GM12878 (cell line): Measurements from ENCODE around the gene FAM120AOS. TPM values are rescaled to one million over a fixed set of nuclear protein-coding genes. Genes with fewer than 3 reads are reported as not detected.
A peak's percentile ranks its signal among the peaks of the same experiment; 100 is the strongest.

Experiments used
- ATAC-seq: fragments of 200-7000 bp; cut with Tn5 transposase; 3 replicates; pipeline ENCODE4 v1.9.1; 2020; ENCODE audit warnings: mild to moderate bottlenecking, moderate library complexity
- BruUV-seq: library from RNA; stranded (reverse); fragments of 400-500 nt; replicated peaks from 2 replicates; lab custom pipeline; 2021; lab: Mats Ljungman, UMichigan
- CTCF ChIA-PET: fragments of 300-600 bp; sonication (Branson Sonifier 250); formaldehyde crosslinking; extraction: SDS; loops from one replicate; lab custom pipeline; 2021; ENCODE audit warnings: inconsistent platforms; lab: Yijun Ruan, JAX
- POLR2A ChIA-PET: fragments of 350-600 bp; formaldehyde crosslinking; extraction: SDS; loops from one replicate; lab custom pipeline; 2021; ENCODE audit warnings: inconsistent platforms; lab: Charles Lee
- RAD21 ChIA-PET: fragments of 300-600 bp; sonication (Branson Sonifier 250); formaldehyde crosslinking; loops from one replicate; lab custom pipeline; 2023; ENCODE audit warnings: antibody characterized with exemption; ENCODE audit not compliant: unreplicated experiment; lab: Charles Lee
- SMC1A ChIA-PET: fragments of 300-600 bp; sonication (Branson Sonifier 250); formaldehyde crosslinking; loops from one replicate; lab custom pipeline; 2023; ENCODE audit not compliant: unreplicated experiment, uncharacterized antibody; lab: Charles Lee
- DNase-seq: peaks from one replicate; pipeline ENCODE4 v3.0.0-alpha.2; 2011; ENCODE audit warnings: low read depth, low spot score
- FAIRE-seq: peaks from 3 replicates; lab custom pipeline; 2011; peaks lifted over from hg19 to GRCh38; lab: Jason Lieb, UNC
- H2AFZ ChIP-seq: 2 replicates; pipeline ENCODE4 v1.6.0; 2011; ENCODE audit warnings: low read depth, low read length, control low read depth; ENCODE audit not compliant: control insufficient read depth
- H3K27ac ChIP-seq: 2 replicates; pipeline ENCODE4 v1.5.1; 2011; ENCODE audit warnings: control low read depth; ENCODE audit not compliant: control insufficient read depth, insufficient read depth
- H3K27me3 ChIP-seq, 2 experiments: replicated peaks in 1 of 2; 2 replicates each; pipeline versions ENCODE4 v1.6.0 to v1.6.1; 2011; ENCODE audit warnings: low read length in 1 of 2; ENCODE audit not compliant: control insufficient read depth in 2 of 2, insufficient read depth in 2 of 2
- H3K36me3 ChIP-seq, 2 experiments: 2 replicates each; pipeline ENCODE4 v1.5.1; 2011; ENCODE audit warnings: low read length in 1 of 2; ENCODE audit not compliant: control insufficient read depth in 2 of 2, insufficient read depth in 2 of 2
- H3K4me1 ChIP-seq: 2 replicates; pipeline ENCODE4 v1.6.1; 2011; ENCODE audit warnings: mild to moderate bottlenecking, low read length, moderate library complexity, mixed read lengths; ENCODE audit not compliant: control insufficient read depth, insufficient read depth
- H3K4me2 ChIP-seq: 2 replicates; pipeline ENCODE4 v1.6.0; 2011; ENCODE audit warnings: control low read depth; ENCODE audit not compliant: control insufficient read depth, insufficient read depth
- H3K4me3 ChIP-seq: fragments of 200-600 bp; sonication (generic); 2 replicates; pipeline ENCODE4 v1.5.1; 2016
- H3K79me2 ChIP-seq: 2 replicates; pipeline ENCODE4 v1.6.0; 2011; ENCODE audit warnings: low read length; ENCODE audit not compliant: control insufficient read depth, insufficient read depth
- H3K9ac ChIP-seq: 2 replicates; pipeline ENCODE4 v1.8.0; 2011; ENCODE audit warnings: low read length, control low read depth, mixed read lengths; ENCODE audit not compliant: control insufficient read depth, insufficient read depth
- H3K9me3 ChIP-seq: replicated peaks from 3 replicates; pipeline ENCODE4 v1.5.1; 2011; ENCODE audit warnings: mild to moderate bottlenecking, low read length; ENCODE audit not compliant: control insufficient read depth, insufficient read depth
- H4K20me1 ChIP-seq: 2 replicates; pipeline ENCODE4 v1.6.0; 2011; ENCODE audit not compliant: control insufficient read depth, insufficient read depth
- CHD1 ChIP-seq: IDR thresholded peaks from 2 replicates; pipeline ENCODE4 v1.6.1; 2012; ENCODE audit warnings: low read depth, low read length, improper control_type of control experiment
- FOS ChIP-seq: IDR thresholded peaks from 3 replicates; pipeline ENCODE4 v1.6.1; 2011; ENCODE audit warnings: borderline replicate concordance; ENCODE audit not compliant: insufficient read length; ENCODE audit errors: extremely low read depth
- MLLT1 ChIP-seq: fragments of 450-650 bp; IDR thresholded peaks from 2 replicates; pipeline ENCODE4 v1.6.1; 2016; ENCODE audit warnings: mild to moderate bottlenecking
- MYB ChIP-seq: fragments of 150-350 bp; IDR thresholded peaks from 2 replicates; pipeline ENCODE4 v1.6.1; 2014; ENCODE audit warnings: mild to moderate bottlenecking, low read depth, low read length, borderline replicate concordance
- NFYB ChIP-seq: IDR thresholded peaks from 2 replicates; pipeline ENCODE4 v1.6.1; 2011; ENCODE audit warnings: low read depth, mild to moderate bottlenecking, low read length, improper control_type of control experiment, moderate library complexity; ENCODE audit not compliant: insufficient read depth
- NRF1 ChIP-seq: conservative IDR thresholded peaks from 2 replicates; pipeline ENCODE4 v1.6.1; 2011; ENCODE audit warnings: mild to moderate bottlenecking, low read depth, low read length, improper control_type of control experiment
- REST ChIP-seq: IDR thresholded peaks from 2 replicates; pipeline ENCODE4 v1.6.1; 2012; ENCODE audit warnings: mild to moderate bottlenecking, low read depth, low read length
- SMAD1 ChIP-seq: fragments of 450-650 bp; IDR thresholded peaks from 2 replicates; pipeline ENCODE4 v1.6.1; 2018; ENCODE audit warnings: mild to moderate bottlenecking, low read depth; ENCODE audit not compliant: partially characterized antibody
- SP1 ChIP-seq: IDR thresholded peaks from one replicate; pipeline ENCODE4 v1.6.1; 2011; ENCODE audit warnings: low read depth, low read length
- WGBS: methylation state at CpG from one replicate; pipeline ENCODE4 v1.1.6; 2016; ENCODE audit warnings: low lambda C conversion rate; ENCODE audit not compliant: insufficient replicate concordance, insufficient coverage; ENCODE audit errors: missing lambda C conversion rate; 5-methylcytosine and 5-hydroxymethylcytosine counted together
- in situ Hi-C: fragments of 300-500 bp; cut with MboI; formaldehyde crosslinking; loops from 9 replicates; pipeline ENCODE4 v1.14.3; 2018; ENCODE audit warnings: mixed read lengths
- intact Hi-C: fragments of 100-400 bp; cut with micrococcal nuclease; formaldehyde crosslinking; loops from one replicate; pipeline ENCODE4 v1.14.2; 2022; ENCODE audit not compliant: unreplicated experiment
- polyA plus RNA-seq, 11 experiments: library from polyadenylated mRNA; depleted of rRNA in 4 of 11; unstranded in 6 of 11; stranded (reverse) in 5 of 11; fragments of >200 nt; fragmentation: Nextera tagmentation in 4 of 11; fragmentation: Illumina TruSeq in 1 of 11; extraction: Ambion mirVana in 4 of 11; extraction: Trizol in 1 of 11; gene quantifications; 1 replicate in 1 of 11; 2 replicates in 10 of 11; pipeline versions ENCODE4 v1.2.1 to v1.2.3, GENCODE V29; 2011 to 2016; ENCODE audit warnings: inconsistent platforms in 2 of 11, missing spikeins in 2 of 11, low read depth in 1 of 11
- total RNA-seq, 4 experiments: library from RNA; depleted of rRNA in 3 of 4; stranded (reverse); fragments of >200 nt in 3 of 4; fragmentation: Illumina TruSeq in 1 of 4; extraction: Trizol in 1 of 4; gene quantifications; 2 replicates each; pipeline versions ENCODE4 v1.2.1 to v1.2.3, GENCODE V29; 2013 to 2021

The FAM120AOS gene
- total and polyA plus RNA-seq, 10 of the 15 experiments (the other 5 are each of a cell fraction or from before 2014, with no cell fraction given): 15.9 to 55.1 (median 34.6) TPM

GRCh38 chr9:93468763-93469456 is 15.5 kb upstream of the FAM120AOS start (continued):
- TF ChIP-seq REST (no peak), NRF1 (no peak), CHD1 (no peak)

- H3K9me3 ChIP-seq: no peaks in the 10 kb centered on the region; the same call in 2 of the 3 replicates
- BruUV-seq: no TSS peak
- H3K9ac ChIP-seq: no peak overlapping the region
- H3K79me2 ChIP-seq: peaks cover 89% of the 10 kb centered on the region
- DNase-seq: no peak
- H3K4me3 ChIP-seq: peak overlapping the region; percentile 26; the same call in 1 of the 2 replicates
- ChIA-PET RAD21 (no interaction called here), POLR2A (interaction anchor here (0.9 kb wide), 1 partner anchor 14 kb away, joined by 3 read pairs; the partner anchor contains the start of gene FAM120AOS), SMC1A (interaction anchor here (1.4 to 3.6 kb wide), 3 partner anchors 9 to 13 kb away, joined by 5 to 17 read pairs (median 16); partner anchors contain the start of gene FAM120AOS), CTCF (interaction anchor here (1.4 kb wide), 1 partner anchor 99 kb away, joined by 4 read pairs; no protein-coding TSS in a partner anchor)
- peak overlapping the region; percentile 66 for H3K4me2 ChIP-seq
- peak overlapping the region; percentile 61 for H3K27ac ChIP-seq
- no peak for FAIRE-seq
- ATAC-seq: no peak
- in situ Hi-C loops (no loop called here), intact Hi-C loops (no loop called here)
- peaks cover 31% of the 10 kb centered on the region for H3K4me1 ChIP-seq
- no peak overlapping the region for H2AFZ ChIP-seq
- H3K36me3 ChIP-seq: peaks cover 3 to 11% of the 10 kb centered on the region in 2 experiments; a peak in 2 of 4 replicates
- no peaks in the 10 kb centered on the region for H4K20me1 ChIP-seq
- 89% methylated on average over 3 of the region's 3 CpGs for WGBS
- TF ChIP-seq MLLT1 (no peak), SMAD1 (no peak), MYB (no peak), NFYB (no peak), FOS (no peak), SP1 (no peak)
- no peaks in the 10 kb centered on the region for H3K27me3 ChIP-seq
These were observed 14.1 kb upstream of the FAM120AOS start for GRCh38 chr9:93467462-93467861.
